GM18520 (cell line): ENCODE data around the gene ZP1.

Experiments
- ATAC-seq: cut with Tn5 transposase; IDR thresholded peaks from one replicate; pipeline ENCODE4 v1.9.1; 2021; ENCODE audit not compliant: unreplicated experiment

ZP1 gene

DNA sequence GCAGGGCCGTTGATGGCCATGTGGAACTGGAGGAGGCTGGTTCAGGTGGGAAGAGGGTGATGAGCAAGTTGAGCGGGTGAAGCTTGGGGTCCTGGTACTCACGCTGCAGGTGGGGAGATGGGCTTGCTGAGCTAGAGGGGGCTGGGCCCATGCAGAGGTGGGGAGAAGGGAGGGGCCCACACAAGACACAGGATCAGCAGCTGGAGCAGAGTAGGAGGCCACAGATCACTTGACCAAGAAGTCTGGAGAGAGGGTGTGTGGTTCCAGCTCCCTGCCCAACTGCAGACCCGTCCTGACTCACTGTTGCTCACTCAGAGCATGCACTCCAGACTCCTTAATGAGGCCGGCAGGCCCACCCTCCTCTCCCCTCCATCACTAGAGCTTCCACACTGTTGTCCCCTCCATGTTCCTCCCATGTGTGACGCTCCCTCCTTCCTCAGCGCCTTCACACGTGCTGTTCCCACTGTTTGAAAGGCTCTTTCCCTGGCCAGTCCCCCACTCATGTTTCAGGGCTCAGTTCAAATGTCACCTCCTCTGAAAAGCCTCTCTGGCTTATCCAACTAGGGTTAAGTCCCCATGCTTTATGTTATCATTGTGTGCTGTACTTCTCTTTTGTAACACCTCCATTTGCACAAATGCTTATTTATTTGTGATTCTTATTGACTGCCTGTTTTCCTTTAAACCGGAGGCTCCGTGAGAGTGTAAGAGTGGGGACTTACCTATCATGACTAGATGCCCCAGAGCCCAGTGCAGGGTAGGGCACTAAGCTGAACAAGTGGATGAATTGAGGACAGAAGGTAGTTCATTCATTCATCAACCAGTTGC lies 23.1 kb upstream of the ZP1 start:
- no peak for ATAC-seq

DNA sequence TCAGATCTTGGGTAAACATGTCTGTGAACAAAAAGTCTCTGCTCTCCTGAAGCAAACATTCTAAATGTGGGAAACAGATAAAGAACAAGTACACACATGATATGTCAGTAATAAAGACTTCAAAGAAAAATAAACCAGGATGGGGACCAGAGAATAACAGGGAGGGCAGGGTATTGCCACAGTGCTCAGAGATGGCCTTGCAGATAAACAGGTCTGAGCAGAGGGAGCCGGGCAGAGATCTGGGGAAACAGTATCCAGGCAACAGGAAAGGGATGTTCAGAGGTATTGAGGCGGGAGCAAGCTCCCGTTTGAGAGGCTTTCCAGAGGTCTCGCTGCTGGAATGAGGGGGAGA lies 22.5 kb upstream of the ZP1 start:
- no peak for ATAC-seq

DNA sequence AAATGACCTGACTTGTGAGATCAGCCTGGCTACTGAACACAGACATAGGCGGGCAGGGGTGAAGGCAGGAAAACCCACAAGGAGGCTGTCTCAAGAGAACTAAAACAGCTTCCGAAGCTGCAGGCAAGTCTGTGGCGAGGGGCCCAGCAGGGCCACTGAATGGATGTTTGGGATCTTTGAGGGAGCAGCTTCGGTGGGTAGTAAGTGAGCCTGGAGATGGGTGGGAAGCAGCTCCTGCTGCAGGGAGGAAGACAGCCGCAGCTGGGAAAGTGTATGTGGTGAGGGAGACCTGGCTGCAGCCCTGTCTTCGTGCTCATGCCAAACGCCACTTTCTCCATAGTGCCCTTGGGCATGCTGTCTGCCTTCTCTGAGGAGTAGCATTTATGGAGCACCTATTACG lies 22.0 kb upstream of the ZP1 start:
- no peak for ATAC-seq

DNA sequence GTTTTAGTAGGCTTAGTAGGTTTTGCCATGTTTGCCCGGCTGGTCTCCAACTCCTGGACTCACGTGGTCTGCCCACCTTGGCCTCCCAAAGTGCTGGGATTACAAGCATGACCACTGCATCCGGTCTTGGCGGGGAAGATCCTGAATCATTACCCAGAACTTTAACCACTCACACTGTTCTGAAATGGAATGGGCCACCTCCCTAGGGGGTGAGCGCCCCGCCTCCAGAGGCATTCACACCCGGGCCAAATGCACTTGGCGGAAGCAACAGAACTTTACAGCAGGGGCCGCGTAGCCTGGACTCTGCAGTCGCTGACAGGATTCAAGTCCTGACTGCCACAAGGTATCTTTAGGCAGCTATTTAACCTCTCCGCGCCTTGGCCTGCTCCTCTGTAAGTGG lies 20.1 kb upstream of the ZP1 start:
- no peak for ATAC-seq

DNA sequence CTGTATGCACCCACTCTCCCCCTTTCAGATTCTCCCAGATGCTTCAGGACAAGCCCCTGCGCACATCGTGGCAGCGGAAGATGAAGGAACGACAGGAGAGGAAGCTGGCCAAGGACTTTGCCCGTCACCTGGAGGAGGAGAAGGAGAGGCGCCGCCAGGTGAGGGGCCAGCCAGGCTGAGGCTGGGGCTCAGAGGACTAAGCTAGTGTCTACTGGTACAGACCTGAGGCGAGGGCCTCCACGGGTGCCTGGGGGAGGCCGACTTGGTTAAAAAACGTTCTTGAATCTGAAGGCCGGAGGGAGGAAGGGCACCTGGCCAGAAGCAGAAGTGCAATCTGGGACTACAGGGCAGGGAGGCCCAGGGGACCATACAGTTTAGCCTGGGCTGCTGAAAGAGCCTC lies 19.4 kb upstream of the ZP1 start:
- ATAC-seq = no peak

DNA sequence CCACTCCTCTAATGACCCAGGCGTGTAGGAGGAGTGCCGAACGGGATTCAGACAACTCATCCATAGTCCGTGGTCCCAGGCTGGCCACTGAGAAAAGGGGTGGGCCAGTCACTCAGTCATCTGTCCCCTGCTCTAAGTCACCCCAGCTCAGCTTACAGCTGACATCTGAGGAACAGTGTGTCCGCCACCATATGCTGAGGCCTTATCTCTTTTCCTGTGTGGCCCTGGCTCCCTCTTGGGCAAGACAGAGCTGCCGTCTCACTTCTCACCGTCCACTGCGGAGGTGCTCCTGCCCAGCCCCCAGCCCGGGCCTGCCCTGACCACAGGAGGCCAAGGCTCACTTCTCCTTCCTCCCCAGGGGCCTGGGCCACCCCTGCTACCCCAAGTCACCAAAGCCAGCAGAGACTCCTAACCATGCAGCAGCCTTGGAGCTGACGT lies 18.6 kb upstream of the ZP1 start:
- ATAC-seq = no peak

DNA sequence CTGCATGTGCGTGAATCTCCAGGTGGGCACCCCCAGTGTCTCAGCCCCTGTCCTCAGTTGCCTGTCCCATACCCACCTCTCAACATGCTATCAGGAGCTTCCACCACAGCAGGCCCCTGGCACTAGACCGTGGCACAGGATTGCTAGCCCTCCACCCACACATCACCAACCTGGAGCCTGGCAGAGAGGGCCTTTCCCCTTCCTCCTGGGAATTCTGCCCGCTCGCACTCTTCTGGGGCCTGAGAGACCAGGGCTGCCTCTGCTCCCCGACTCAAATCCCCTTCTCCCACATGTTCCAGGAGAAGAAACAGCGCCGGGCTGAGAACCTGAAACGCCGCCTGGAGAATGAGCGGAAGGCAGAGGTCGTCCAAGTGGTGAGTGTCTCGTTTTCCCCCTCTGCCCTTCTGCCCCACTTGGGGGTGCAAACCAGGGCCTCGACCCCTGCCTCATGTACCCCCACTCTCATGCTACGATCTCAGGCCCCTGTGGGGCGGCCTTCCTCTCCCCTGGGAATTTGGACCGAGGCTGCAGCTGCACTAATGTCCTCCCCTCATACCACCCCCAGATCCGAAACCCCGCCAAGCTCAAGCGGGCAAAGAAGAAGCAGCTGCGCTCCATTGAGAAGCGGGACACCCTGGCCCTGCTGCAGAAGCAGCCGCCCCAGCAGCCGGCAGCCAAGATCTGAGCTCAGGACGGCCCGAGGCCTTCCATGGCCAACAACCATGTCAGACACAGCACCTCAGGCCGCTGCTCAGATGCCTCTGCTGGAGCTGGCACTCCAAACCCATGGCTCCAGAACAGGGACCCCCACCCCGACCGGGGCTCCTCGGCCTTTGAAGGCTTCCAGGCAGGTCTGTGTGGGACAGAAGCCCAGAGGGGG lies 17.5 kb upstream of the ZP1 start:
- ATAC-seq = no peak

DNA sequence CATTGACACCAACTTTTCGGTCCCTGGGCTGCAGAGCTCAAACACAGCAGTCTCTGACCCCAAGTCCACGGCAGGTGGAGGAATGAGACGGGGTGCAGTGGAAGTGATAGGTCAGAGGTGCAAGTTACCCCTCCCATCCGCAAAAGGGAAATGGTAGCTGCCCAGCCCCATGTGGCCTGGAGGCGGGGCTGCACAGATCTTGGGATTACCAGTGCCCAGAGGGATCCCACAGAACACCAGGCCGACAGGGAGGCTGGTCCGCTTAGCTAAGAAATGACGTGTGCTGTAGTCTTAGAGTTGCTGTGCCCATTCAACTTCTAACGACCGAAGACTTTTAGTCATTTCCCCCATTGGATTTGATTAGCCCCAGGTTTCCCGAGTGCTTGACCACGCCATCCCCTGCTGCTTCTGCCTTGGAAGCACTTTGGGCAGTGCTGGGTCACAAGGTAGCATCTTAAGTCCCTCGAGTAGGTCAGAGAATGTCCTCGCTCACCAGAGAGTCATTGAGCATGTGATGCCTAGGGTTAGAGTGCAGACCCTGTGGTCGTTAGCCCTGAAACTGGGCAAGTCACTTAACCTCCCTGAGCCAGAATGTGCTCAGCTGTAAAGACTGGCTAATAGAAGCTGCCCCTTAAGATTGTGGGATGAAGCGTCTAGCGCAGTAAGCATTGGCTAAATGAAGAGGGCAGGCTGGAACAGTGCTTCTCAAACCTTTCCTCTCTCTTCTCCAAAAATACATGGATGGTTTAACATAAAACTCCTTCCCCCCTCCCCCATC lies 15.8 kb upstream of the ZP1 start:
- no peak for ATAC-seq

DNA sequence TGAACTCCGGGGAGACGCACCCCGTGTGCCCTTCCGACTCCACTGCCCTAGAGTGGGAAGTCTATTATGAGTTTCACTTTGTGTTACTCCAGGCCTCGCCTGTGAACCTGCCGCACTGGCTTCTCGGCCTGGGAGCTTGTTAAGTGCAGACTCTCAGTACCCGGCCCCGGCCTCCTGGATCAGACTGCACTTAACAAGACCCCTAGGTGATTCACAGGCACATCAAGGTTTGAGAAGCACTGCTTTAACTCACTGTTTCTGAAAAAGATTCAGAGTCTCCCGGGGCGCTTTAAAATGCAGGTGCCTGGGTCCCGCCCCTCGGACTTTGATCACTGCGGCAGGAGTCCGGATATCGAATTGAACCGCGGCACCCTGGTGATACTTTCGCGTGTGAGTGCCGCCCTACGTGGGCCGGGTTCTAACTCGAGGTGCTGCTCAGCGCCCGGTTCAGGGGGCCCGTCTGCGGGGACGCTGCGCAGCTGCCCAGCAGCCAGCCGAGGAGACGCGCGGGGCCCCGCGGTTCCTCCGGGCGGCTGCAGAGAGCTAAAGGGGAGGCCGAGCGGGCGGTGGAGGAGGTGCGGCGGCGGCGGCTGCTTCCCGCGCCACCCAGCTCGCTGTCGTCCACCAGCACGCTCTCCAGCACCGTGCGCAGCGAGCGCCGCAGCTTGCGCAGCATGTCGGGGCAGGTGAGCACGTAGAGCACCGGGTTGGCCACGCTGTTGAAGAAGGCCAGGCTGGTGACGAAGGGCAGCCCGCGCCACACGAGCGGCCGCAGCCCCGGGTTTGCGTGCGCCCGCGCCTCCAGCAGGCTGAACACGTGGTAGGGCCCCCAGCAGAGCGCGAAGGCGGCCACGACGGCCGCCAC lies 15.0 kb upstream of the ZP1 start:
- no peak for ATAC-seq

DNA sequence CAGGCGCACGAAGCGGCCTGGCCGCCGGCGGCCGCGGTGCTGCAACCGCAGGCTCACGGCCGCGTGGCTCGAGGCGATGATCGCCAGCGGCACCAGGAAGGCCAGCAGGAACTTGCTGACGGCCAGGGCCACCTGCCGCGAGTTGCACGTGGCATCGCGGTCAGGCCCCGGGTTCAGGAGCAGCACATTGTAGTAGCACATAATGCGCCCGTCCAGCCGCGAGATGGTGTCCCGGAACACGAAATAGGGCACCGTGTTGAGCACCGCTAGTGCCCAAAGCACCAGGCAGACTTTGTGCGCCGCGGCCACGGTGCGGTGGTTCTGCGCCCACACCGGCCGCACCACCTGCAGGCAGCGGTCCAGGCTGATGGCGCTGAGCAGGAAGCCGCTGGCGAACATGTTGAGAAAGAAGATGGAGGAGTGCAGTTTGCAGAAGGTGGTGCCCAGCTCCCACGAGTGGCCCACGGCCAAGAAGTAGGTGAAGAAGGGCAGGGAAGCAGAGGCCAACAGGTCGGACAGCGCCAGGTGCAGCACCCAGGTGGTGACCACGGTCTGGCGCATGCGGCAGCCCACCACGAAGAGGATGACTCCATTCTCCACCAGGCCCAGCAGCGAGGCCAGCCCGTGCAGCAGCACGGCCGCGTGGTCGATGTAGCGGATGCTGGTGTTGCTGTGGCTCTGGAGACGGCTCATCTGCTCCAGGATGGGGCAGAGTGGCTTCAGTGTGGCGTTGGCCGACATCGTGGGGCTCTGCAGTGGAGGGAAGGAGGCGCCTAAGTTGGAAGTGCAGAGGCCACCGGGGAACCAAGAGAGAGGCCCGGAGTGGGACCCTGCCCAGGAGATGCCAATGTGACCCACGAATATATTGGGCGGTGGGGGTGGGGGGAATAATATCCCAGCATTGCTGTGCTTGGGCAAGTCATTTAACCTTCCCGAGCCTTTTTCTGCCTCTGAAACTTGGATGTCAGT lies 14.1 kb upstream of the ZP1 start:
- ATAC-seq = no peak

DNA sequence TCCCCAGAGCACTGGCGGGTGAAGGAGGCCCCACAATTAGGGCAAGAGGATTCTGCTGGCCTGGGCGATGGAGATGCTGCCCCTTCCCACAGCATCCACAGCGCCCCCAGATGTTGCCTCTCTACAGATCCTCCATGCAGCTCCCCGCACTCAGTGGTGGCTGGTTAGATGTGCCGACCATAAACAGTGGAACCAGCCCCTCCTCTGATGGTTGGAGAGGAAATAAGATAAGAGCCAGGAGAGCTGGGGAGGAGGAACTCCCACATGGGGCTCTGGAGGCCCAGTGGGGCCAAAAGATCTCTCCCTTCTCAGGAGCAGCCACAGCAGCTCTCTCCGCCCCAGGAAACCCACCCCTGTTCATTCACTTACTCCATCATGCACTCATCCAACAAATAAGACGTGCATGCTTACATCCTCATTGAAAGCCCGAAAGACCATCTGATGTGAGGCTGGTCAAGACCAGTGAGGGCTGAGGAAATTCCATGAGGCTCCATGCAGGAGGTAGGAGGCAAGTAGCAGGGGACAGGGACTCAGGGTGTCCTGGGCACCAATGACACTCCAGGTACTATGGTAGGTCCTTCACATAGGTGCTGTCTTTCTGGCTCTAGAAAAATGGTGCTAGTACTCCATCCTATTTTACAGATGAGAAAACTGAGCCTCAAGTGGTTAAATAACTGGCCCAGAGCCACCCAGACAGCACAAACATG lies 13.0 kb upstream of the ZP1 start:
- ATAC-seq = no peak

DNA sequence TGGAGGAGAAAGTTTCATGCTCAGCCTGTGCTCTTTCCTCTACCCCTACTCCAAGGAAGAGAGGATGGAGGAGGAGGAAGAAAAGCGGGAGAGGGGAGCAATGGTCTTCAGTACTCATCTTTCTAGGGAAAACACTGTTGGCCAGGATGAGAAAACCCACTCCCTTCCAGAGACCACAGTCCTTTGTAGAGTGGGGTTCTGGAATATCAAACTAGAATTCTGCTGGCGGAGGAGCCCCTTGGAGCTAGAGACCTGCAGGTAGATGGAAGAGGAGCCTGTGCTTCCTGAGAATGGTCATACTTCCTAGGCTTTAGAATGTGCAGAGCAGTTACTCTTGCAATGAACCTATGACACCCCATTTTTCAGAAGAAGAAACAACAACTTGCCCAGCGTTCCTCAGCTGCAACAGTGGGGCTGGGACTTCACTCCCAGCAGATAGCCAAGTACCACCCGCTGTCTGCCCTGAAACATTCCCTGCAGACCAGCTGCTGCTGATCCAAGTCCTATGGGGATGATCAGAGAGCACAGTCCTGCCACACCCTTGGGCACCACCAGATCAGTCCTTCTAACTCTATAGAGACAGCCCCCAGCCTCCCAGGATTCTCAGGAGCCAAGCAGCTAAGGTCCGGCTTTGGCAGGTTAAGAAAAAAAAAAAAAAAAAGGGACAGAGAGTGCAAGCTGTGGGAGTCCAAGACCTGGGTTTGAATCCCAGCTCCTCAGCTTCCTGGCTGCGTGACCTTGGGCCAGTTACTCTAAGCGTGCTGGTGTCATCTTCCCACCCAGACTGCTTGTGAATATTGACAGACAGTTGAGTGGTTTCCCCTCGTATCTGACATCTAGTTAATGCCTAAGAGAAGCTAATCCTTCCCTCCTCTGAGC lies 12.3 kb upstream of the ZP1 start:
- ATAC-seq = no peak

DNA sequence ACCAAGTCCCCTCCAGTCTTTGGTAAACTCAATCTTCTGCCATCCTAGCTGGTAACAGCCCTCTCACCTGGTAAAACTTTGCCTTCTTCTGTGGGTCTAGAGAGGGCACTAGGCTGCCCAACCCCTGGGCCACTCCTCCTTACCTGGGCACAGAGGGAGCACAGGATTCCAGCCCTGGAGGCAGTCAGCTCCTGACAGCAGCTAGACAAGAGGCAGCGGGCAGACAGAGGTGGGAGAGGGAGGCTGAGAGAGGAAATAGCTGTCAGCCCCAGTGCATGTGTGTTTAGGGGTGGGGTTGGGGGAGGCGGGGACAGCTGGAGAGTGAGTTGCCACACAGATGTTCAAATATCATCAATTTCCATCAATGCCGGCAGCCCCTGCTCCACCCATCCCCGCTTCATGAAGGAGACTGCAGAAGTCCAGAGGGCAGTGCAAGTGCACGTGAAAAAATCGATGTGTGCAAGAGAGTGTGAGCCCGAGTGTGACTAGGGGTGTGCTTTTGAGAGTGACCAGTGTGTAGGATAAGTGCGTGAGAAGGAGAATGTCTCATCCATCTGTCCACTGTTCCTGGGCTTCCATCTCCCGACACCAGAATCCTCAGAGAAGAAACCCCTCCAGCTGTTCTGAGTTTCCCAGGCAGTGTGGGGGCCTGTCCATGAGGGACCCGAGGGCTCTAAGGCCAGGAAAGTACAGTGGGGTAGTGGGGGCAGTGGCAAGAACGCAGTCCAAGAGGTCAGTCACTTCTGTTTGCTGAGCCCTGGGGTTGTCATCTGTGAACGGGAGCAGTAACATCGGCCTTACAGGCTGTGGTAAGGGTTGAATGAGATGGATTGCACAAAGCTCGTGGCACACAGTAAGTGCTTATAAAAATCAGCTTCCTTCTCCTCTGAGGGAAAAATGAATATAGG lies 11.4 kb upstream of the ZP1 start, which contains the start of gene PTGDR2:
Gene PTGDR2 (minus strand): TSS at position 225 of the 908 bp plus-strand sequence. CDS start 2,228 bp downstream, outside the sequence.
- no peak for ATAC-seq

DNA sequence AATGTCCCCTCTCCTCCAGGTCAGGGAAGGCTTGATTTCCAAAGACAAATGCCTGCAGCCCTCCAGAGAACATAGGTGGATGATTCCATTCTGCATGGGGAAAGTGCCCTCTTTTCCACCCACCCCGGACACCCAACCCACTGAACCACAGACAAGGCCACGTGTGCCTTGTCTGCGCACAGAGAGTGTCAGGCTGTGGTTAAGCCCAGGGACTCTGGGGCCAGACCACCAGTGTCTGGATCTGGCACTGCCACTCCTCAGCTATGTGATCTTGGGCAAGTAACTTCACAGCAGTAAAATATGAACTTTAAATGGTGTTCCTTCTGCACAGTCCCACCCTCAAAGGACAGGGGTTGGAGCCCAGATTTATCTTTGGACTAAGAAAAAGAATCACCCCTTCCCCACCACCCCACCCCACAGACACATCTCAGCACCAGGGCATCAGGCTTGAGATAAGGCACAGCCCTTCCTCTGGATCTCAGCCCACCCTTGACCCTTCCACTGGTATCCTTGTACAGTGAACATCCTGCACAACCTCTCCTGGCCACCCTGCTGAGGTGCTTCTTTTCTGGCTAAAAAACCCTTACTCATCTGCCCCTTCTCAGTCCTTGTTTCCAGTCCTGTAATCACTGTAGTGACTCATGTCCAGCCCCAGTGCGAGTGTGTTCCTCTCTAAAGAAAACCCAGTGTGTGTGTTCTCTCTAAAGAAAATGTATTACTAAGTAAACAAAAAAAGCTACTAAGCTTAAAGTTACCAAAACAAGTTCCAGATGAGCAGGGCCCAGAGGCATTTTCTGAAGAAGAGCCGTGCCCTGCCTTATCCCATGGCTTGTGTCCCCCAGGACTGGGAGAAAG lies 9.7 kb upstream of the ZP1 start:
- no peak for ATAC-seq

DNA sequence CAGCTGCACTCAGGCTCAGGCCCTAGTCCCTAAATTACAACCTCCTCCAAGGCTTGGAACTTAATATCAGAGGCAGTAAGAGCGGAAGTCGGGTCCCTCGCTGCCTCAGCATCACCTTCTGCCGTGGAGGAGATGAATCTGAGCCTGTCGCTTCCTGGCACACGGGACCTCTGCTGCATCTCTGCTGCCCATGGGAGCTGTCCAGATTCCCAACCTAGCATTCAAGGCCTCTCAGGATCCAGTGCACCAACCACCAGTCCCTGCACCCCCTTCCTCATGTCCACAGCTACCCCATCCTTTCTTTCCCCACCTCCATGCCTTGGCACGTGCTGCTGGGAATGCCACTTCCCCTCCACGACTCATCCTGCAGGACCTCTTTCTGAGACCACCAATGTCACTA lies 9.1 kb upstream of the ZP1 start:
- ATAC-seq = no peak
